HG03108 (cell line): ENCODE measurements around the gene TCFL5.

ENCODE experiments used
- ATAC-seq: cut with Tn5 transposase; IDR thresholded peaks from one replicate; pipeline ENCODE4 v1.9.1; 2021; ENCODE audit warnings: moderate library complexity; ENCODE audit not compliant: unreplicated experiment

The TCFL5 gene

DNA sequence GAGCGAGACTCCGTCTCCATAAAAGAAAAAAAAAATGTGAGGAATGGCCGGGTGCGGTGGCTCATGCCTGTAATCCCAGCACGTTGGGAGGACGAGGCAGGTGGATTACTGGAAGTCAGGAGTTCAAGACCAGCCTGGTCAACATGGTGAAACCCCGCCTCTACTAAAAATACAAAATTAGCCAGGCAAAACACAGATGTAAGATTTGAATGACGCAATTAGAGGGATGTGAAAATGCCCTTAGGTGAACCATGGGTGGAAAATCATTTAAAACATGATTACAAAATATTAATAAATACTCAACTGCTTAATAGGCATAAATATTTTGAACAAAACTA, 23.9 kb downstream of the TCFL5 start:
- peak; percentile 8 for ATAC-seq

DNA sequence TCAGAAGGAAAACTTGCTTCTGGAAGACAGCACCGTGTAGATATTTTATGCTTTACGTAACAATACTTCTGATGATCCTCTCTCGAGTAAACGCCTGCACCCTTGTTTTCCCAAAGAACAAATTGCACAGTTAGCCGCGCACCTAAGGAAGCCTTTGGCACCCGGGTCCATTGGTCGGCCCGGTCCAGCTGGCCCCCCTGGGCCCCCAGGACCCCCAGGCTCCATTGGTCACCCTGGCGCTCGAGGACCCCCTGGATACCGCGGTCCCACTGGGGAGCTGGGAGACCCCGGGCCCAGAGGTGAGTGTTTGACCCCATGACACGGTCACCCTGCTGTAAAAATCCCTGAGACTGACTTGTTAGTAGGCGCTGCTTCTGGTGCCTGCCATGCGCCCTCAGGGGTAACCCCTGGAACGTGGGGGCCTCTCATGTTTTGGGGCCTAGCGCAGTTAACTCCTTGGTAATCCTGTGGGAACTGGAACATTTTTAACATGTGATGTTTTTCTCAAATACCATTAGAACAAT, 24.6 kb downstream of the TCFL5 start:
- ATAC-seq, result no peak

DNA sequence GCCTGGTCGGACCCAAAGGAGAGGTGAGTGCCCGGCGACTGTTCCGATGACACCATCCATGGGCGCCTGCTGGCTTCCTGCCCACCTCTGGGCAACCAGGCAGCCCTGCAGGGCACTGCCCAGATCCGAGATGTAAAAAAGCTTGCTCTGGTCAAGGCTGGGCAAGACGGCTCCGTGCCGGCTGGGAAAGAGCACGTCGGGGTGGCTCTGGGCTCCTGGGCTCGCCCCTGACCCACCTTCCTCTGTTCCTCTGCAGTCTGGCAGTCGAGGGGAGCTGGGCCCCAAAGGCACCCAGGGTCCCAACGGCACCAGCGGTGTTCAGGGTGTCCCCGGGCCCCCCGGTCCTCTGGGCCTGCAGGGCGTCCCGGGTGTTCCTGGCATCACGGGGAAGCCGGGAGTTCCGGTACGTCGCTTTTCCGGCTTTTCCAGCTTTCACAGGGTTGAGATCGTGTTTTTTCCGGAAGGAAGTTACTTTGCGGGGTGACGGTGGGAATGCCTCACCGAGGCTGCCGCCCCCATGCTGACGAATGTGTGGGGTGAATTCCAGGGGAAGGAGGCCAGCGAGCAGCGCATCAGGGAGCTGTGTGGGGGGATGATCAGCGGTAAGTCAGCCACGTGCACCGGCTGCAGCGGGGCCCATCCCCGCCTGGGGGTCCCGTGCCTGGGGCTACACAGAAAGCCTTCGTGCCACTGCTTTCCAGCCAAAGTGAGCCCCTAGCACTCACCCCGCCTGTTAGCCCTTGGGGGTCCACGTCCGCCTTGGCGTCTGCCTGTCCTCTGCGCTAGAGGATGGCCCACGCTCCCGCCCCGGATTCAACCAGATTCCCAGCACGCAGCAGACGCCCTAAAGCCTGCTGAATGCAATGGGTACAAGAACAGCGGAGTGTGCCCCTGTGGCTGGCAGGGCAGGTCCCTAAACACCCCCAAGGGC, 25.4 kb downstream of the TCFL5 start:
- no peak for ATAC-seq

DNA sequence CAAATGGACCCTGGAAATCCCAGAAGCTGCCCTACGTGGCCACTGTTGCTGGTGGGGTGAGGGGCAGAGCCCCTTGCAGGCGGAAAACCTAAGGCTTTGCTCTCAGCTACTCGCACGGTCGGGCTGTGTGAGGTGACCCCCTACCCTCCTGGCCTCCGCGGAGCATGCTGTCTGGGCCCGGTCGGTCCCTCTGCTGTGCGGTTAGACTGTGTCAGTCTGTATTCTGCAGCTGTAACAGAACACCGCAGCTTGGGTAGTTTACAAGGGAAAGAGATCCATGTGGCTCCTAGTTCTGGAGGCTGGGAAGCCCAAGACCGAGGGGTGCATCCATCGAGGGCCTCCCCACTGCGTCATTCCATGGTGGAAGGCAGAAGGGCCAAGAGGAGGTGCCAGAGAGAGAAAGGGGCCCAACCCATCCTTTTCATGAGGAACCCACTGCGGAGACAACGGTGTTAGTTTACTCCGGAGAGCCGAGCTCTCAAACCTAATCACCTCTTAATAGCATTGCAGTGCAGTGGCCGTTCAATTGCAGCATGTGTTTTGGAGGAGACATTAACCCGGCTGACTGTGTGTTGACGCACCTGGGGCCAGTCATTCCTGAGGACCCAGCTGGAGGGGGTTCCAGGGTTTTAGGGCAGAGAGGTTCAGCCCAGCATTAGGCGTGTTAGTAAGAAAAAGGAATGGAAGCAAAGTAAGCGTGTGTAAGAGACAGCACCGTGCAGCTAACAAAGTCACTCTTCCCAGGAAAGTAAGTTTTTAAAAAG, 26.5 kb downstream of the TCFL5 start:
- ATAC-seq, result no peak

DNA sequence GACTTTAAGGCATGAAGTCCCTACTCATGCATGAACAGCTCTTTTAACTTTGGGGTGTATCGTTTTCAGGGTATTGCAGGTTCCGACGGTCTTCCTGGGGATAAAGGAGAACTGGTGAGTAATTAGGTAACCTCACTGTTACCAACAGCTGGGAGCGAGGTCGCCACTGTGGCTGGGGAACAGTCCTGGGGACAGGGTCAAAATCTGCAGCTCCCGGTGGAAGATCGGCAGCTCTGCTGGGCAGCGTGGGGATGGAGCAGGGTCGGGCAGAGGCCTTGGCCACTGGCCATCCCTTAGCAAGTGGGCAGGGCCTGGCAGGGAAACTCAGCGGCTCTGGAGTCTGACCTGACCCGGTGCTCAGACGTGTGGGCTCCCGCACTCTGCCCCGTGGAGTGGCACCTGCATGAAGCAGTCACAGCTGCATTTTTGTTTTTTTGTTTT, 28.7 kb downstream of the TCFL5 start:
- ATAC-seq, result peak; percentile 20

DNA sequence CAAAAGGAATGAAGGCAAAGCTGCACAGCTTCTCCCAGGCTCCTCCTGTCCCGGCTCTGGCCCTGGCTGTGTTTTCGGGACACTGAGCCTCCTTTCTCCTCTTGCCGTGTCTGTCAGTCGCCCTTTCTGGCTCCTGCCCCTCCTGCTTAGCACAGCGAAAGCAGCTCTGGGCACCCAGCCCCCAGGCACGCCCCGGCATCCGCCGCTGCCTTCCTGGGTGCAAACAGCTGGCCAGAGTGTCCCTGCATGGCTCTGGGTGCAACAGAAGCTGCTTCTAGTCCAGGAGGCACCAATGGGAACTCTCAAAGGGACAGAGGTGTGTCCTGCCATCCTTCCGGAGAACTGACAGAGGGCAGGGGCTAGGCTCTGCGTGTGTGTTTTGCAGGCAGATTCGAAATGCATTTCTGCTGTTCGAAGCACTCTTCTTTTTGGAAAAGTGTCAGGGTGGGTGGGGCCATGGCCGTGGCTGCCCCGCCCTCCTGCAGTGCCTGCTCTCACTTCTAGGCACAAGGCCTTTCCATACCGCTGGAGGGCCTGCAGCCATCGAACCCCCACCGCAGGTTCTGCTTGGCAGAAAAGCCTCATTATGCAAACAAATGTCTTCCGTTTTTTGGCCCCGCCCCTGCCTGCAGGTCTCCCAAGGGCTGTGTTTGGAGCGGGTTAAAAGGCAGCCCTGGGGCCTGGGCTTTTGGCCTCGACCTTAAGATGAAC, 29.3 kb downstream of the TCFL5 start:
- ATAC-seq, result peak; percentile 55

DNA sequence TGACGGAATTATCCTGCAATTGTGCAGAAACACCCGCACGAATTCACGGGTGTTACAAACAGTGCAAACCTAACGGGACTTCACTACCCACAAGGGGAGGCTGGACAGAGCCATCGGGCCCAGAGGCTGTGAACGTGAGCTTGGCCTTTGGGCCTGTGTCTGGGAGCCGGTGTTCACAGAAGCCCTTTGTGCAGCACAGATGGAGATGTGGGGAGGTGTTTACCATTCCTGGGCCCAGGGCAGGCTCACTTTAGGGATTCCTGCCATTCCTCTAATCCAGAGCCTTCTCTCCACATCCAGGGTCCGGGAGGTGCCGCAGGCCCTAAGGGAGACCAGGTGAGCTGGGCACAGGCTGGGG, 29.8 kb downstream of the TCFL5 start:
- ATAC-seq, result no peak

DNA sequence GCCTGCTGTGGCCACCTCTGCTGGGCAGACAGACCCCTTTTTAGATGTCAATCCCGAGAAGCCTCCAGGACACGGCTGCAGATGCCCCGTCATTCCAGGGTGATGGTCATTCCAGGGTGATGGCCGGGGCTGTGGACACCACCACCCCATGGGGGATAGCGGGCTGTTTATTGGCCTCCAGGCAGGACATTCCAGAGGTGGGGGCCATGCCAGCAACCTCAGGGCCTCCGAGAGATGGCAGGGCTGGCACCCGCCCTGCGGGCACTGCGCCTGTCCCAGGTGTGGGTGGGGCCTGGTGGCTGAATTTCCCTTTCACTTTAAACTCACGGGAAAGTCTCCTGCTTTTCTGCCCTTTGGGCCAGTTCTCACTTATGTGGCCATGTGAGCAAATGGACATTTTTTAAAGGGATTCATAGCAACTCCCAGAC, 30.2 kb downstream of the TCFL5 start:
- ATAC-seq, result no peak

DNA sequence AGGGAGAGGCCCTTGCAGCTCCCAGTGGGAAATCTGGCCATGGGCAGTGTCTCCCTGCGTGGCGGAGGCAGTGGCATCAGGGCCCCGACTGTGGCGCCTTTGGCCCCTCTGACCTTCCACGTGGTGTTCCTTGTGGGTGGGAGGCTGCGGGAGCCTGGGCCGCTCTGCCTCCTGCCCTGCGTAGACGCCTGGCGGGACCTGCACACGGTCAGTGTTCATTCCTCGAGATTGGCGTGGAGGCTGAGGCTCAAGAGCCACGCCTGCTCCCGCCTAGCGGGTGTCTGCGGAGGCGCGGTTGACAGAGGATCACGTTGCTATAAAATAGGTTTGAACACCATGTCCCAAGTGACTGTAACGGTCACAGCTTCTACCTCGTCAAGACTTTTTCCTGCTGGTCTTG, 30.8 kb downstream of the TCFL5 start:
- no peak for ATAC-seq

DNA sequence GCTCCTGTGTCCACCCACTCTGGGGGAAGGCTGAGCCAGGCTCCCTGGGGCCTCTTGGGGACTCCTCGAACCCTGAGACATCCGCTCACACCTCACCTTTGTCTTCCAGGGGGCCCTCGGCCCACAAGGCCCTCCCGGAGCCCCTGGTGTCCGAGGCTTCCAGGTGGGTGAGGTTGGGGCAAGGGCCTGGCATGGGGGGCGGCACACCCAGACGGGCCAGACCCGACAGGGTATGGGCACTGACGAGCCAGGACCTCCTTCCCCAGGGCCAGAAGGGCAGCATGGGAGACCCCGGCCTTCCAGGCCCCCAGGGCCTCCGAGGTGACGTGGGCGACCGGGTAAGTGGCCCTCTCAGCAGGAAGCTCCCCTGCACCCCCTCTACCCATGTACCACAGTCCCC, 31.4 kb downstream of the TCFL5 start:
- ATAC-seq, result no peak

DNA sequence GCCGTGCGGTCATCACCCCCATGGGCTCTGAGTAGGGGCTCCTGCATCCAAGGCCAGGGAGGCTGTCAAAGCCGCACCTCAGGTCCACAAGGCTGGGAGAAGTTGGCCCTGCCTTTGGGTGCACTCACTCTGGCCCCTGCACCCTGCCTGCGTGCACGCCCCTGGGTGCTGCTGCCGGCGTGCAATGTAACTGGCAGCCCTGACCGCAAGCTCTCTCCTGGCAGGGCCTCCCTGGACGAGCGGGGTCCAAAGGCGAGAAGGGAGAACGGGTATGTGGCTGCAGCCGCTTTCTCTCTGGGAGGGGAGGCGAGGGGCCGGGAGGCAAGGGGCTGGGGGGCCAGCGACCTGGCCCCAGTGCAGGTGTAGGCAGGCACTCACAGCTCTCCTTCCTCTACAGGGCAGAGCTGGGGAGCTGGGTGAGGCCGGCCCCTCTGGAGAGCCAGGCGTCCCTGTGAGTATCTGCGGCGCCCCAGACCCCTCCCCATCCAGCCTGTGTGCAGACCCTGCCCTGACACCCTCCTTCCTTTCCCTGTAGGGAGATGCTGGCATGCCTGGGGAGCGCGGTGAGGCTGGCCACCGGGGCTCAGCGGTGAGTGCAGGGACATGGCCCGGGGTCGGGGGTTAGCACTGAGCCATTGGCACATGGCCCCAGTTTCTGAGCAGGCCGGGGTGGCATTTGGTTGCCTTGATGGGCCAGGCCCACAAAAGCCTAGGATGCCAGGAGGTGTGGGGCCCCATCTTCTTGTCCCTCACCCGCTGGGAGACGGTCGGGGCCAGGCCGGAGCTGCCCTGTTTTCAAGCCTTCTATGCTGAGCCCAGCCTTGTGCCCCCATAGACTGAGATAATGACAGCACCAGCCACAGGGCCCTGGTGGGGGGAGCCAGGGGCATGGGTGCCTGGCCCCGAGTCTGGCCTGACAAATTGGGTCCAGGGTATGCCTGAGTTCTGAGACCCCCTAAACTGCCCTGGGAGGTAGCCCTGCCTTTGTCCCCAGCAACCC, 32.1 kb downstream of the TCFL5 start:
- no peak for ATAC-seq

DNA sequence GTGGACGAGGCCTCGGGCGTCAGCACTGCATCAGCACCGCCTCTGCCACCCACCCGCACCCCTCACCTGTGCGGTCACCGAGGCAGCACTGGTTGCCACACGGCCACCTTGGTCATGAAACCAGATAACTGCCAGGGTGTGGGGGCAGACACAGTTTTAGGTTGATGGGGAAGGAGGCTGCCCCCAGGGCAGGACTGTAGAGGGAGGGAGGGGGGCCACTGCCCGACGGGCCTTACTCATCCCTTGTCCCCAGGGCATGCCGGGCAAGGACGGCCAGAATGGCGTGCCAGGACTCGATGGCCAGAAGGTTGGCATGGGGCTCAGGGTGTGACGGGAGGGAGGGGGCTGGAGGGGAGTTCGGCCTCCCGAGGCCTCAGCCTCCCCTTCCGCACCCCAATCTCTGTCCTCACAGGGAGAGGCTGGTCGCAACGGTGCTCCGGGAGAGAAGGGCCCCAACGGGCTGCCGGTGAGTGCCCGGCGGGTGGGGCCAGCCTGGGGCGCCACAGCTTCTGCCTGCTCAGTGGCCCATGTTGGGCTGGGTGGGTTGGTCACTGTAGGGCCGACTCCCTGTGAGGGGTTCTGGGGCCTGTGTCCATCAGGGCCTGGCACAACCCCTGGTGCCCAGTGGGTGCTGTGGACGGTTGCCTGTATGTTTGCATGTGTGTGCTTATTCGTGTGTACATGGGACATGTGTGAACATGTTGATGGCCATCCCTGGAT, 33.0 kb downstream of the TCFL5 start:
- no peak for ATAC-seq

DNA sequence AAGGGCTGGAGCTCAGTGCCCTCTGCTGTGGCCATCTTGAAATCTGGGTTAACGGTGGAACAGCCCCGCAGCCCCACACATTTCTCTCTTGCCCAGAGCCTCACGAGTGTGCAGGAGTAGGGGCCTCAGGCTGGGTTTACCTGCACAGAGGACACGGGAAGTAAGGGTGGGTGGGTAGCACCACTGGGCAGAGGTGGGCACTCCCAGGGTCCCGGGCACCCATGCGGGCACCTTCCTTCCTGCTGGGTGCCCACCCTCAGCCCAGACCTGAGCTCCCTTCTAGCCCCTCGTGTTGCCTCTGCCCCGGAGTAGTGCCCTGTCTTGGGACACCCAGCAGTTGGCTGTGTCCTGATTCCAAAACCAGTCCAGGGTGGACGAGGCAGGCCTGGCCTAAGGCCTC, 33.6 kb downstream of the TCFL5 start:
- no peak for ATAC-seq

DNA sequence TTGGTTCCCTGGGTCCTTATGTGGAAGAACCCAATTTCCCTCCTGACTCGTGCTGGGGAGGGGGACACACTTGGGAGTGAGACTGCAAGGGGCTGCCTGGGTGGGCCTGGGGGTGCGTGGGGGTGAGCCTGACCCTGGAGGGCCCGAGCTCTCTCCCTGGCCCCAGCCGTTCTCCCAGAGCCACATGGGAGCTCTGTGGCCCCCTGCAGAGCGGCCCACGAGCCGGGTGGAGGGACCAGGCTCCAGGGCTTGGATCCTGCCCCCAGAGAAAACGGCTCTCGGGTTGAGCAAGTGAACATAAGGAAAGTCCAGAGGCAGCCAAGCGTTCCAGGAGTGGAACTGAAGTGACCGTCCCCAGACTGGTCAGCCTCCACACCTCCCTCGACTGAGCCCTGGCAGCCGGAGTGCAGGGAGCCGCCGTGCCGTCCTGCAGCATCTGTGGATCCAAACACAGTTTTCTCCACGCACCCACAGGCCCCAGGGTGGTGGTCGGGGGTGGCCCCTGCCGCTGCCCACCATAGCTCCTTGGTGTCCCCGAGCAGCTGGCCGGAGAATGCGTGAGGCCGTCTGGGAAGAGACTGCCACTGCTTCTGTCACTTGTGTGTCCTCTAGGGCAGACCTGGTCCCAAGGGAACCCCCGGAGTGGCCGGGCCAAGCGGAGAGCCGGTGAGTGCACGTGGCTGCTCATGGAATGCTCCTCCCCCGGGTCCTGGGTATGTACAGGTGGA, 34.1 kb downstream of the TCFL5 start:
- ATAC-seq, result no peak

DNA sequence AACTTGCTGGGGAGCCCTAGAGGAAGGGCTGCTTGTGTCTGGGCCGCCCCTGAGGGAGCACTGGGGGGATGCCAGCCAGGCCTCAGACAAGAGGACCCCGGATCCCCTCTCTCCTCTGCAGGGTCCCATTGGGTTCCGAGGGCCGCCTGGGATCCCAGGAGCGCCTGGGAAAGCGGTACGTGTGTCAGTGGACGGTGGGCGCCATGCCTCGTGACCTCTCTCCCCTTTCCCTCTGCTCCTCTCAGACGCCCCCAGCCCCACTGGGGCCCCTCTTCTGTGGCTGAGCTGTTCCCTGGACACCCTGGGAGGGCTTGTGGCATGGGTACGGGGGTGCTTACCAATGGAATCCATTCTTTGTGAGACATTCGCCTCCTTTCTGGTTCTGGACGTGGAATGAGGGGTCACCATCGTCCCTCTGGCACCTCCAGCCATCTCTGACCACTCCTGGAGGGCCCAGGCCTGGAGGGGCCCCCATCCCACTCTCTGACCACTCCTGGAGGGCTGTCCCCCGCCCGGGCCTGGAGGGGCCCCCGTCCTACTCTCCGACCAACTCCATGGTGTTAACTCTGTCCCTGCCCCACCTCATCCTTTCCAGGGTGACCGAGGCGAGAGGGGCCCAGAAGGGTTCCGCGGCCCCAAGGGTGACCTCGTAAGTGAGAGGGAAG, 34.8 kb downstream of the TCFL5 start:
- ATAC-seq, result no peak

DNA sequence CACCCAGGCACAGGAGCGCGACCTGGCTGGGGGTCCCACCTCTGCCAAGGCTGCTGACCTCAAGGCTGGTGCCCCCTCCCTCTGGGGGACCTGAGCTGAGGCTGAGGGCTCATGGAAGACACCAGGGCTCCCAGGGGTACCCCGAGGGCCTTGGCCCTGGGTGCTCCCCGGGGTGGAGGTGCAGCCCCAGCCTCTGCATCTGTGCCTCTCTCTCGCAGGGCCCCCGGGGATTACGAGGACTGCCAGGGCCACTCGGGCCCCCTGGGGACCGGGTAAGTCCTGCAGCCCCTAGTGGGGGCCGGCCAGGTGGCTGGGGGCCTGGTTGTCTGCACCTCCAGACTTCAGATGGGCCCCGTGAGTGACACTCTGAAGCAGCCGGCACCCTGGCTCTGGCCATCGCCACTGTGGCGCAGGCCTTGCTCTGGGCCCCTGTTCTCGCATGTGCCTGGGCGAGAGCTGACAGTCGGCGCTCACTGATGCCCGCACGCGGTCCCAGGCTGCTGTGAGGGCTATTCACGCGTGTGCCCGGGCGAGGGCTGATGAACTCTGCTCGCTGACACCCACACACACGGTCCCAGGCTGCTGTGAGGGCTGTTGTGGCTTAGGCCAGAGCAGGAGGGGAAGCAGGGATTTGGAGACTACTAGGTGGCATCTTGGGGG, 35.5 kb downstream of the TCFL5 start:
- no peak for ATAC-seq

DNA sequence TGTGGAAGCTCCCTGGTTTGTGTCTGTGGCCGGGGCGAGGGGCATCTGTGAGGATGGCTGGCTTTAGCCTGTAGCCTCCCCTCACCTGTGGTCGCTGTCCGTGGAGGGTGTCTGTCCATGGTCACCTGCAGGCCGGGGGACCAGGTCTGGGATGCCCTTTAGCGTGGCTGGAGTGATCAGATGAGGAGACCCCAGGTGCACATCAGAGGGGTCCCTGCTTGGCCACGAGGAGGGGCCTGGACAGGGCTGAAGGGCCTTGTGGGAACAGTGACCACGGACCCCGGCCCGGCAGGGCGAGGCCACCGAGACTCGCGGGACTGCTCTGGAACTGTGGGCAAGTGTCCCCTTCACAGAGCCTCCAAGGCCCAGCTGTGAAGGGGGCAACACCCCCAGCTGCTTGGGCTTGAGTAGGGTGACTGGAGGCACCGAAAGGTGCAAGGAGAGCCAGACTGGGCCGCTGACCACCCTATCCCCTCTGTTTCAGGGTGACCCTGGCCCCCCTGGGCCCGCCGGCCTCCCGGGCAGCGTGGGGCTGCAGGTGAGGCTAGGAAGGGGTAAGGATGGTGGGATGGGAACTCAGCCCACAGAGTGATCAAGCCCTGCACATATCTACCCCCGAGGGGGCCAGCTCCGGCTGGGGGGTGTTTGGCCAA, 36.2 kb downstream of the TCFL5 start:
- ATAC-seq, result no peak
